GM23338 (cell line): ENCODE data around the gene RBP3. TPM values are rescaled to one million over a fixed set of nuclear protein-coding genes. Genes with fewer than 3 reads are reported as not detected.

Experiments used
- ATAC-seq: fragments of 200-7000 bp; cut with Tn5 transposase; 3 replicates; pipeline ENCODE4 v1.9.1; 2020
- DNase-seq: peaks from one replicate; pipeline ENCODE4 v3.0.0-alpha.2; 2015; ENCODE audit warnings: low spot score
- H2AFZ ChIP-seq: fragments of 200-600 bp; sonication (generic); 2 replicates; pipeline ENCODE4 v1.8.0; 2016; ENCODE audit warnings: antibody characterized with exemption, mild to moderate bottlenecking, moderate library complexity
- H3F3A ChIP-seq: fragments of 200-600 bp; sonication (generic); replicated peaks from 2 replicates; pipeline ENCODE4 v1.8.0; 2017; ENCODE audit warnings: antibody characterized with exemption, mixed run types, low read depth
- H3K27ac ChIP-seq: fragments of 200-600 bp; sonication (generic); 2 replicates; pipeline ENCODE4 v1.6.1; 2016; ENCODE audit warnings: low read depth
- H3K27me3 ChIP-seq: fragments of 200-600 bp; sonication (generic); 2 replicates; pipeline ENCODE4 v1.8.0; 2016; ENCODE audit warnings: mild to moderate bottlenecking, mixed run types, moderate library complexity; ENCODE audit not compliant: insufficient read depth
- H3K36me3 ChIP-seq: fragments of 200-600 bp; sonication (generic); 2 replicates; pipeline ENCODE4 v1.8.0; 2016; ENCODE audit warnings: mild to moderate bottlenecking; ENCODE audit not compliant: insufficient read depth
- H3K4me1 ChIP-seq: fragments of 200-600 bp; sonication (generic); 2 replicates; pipeline ENCODE4 v1.8.0; 2016; ENCODE audit warnings: mild to moderate bottlenecking, moderate library complexity; ENCODE audit not compliant: insufficient read depth
- H3K4me2 ChIP-seq: fragments of 200-600 bp; sonication (generic); 2 replicates; pipeline ENCODE4 v1.7.1; 2017; ENCODE audit warnings: mixed run types
- H3K4me3 ChIP-seq: fragments of 200-600 bp; sonication (generic); 2 replicates; pipeline ENCODE4 v1.6.1; 2016; ENCODE audit warnings: mixed run types
- H3K79me2 ChIP-seq: fragments of 200-600 bp; sonication (generic); replicated peaks from 2 replicates; pipeline ENCODE4 v1.8.0; 2017; ENCODE audit warnings: mild to moderate bottlenecking; ENCODE audit not compliant: insufficient read depth
- H3K9me2 ChIP-seq: fragments of 200-600 bp; sonication (generic); 2 replicates; pipeline ENCODE4 v1.8.0; 2017; ENCODE audit not compliant: insufficient read depth
- H4K20me1 ChIP-seq: fragments of 200-600 bp; sonication (generic); replicated peaks from 2 replicates; pipeline ENCODE4 v1.8.0; 2017; ENCODE audit warnings: mild to moderate bottlenecking; ENCODE audit not compliant: insufficient read depth
- H3K27ac Mint-ChIP-seq: 2 replicates; pipeline ENCODE4 v1.8.0; 2020; ENCODE audit warnings: inconsistent platforms, mild to moderate bottlenecking, moderate library complexity, mixed read lengths
- H3K27me3 Mint-ChIP-seq: 3 replicates; pipeline ENCODE4 v1.8.0; 2022; ENCODE audit warnings: low read depth, mild to moderate bottlenecking, moderate library complexity, mixed read lengths, inconsistent platforms; ENCODE audit not compliant: insufficient read depth, poor library complexity
- H3K36me3 Mint-ChIP-seq: 3 replicates; pipeline ENCODE4 v1.8.0; 2021; ENCODE audit warnings: low read depth, mild to moderate bottlenecking, inconsistent platforms, moderate library complexity, mixed read lengths
- H3K4me1 Mint-ChIP-seq: 3 replicates; pipeline ENCODE4 v1.8.0; 2020; ENCODE audit warnings: mild to moderate bottlenecking, inconsistent platforms, mixed read lengths
- H3K4me3 Mint-ChIP-seq: 3 replicates; pipeline ENCODE4 v1.8.0; 2021; ENCODE audit warnings: moderate library complexity, mild to moderate bottlenecking, inconsistent platforms, mixed read lengths
- H3K9me3 Mint-ChIP-seq: 3 replicates; pipeline ENCODE4 v1.8.0; 2020; ENCODE audit warnings: moderate library complexity, mild to moderate bottlenecking, inconsistent platforms, mixed read lengths
- CREB1 ChIP-seq: fragments of 250-450 bp; sonication (Bioruptor Pico); IDR thresholded peaks from 2 replicates; pipeline ENCODE4 v1.5.0; 2020; ENCODE audit warnings: low read depth, mild to moderate bottlenecking, moderate library complexity
- EZH2 ChIP-seq: fragments of 200-600 bp; sonication (generic); IDR thresholded peaks from one replicate; pipeline ENCODE4 v1.8.0; 2017; ENCODE audit warnings: antibody characterized with exemption, mild to moderate bottlenecking, low read depth; ENCODE audit not compliant: unreplicated experiment
- JUNB ChIP-seq: IDR thresholded peaks from one replicate; pipeline ENCODE4 v1.6.1; 2016; ENCODE audit warnings: antibody characterized with exemption; ENCODE audit not compliant: unreplicated experiment
- NANOG ChIP-seq: IDR thresholded peaks from 2 replicates; pipeline ENCODE4 v1.6.1; 2016; ENCODE audit warnings: antibody characterized with exemption, borderline replicate concordance
- POLR2AphosphoS5 ChIP-seq: IDR thresholded peaks from 2 replicates; pipeline ENCODE4 v1.6.1; 2016; ENCODE audit warnings: antibody characterized with exemption, low read depth
- STAT1 ChIP-seq: IDR thresholded peaks from one replicate; pipeline ENCODE4 v1.6.1; 2016; ENCODE audit warnings: antibody characterized with exemption; ENCODE audit not compliant: unreplicated experiment
- ZNF114 ChIP-seq: fragments of 250-450 bp; sonication (Bioruptor Pico); IDR thresholded peaks from 2 replicates; pipeline ENCODE4 v1.5.0; 2020; ENCODE audit warnings: mild to moderate bottlenecking, moderate library complexity
- ZNF331 ChIP-seq: fragments of 250-450 bp; sonication (Bioruptor Pico); IDR thresholded peaks from 2 replicates; pipeline ENCODE4 v1.5.0; 2020; ENCODE audit warnings: low read depth, mild to moderate bottlenecking, moderate library complexity
- polyA plus RNA-seq: library from polyadenylated mRNA; unstranded; fragments of >200 nt; fragmentation: Nextera tagmentation; extraction: Ambion mirVana; gene quantifications from 2 replicates; pipeline ENCODE4 v1.2.1, GENCODE V29; 2016
- total RNA-seq: library from RNA; depleted of rRNA; stranded (reverse); fragments of >200 nt; shearing (Covaris generic); gene quantifications from 2 replicates; pipeline ENCODE4 v1.2.3, GENCODE V29; 2014
- TF ChIP-seq, protein P1 (sequence below), 2 experiments: fragments of 200-600 bp in 1 of 2; sonication (generic) in 1 of 2; conservative IDR thresholded peaks; 2 replicates each; pipeline versions ENCODE4 v1.5.1 to v1.6.1; 2016 to 2017; ENCODE audit warnings: antibody characterized with exemption in 2 of 2, low read depth in 2 of 2, mild to moderate bottlenecking in 2 of 2, moderate library complexity in 1 of 2
- TF ChIP-seq, protein P2 (sequence below): IDR thresholded peaks from 2 replicates; pipeline ENCODE4 v1.6.1; 2016; ENCODE audit warnings: antibody characterized with exemption
- TF ChIP-seq, protein P3 (sequence below): fragments of 250-450 bp; sonication (Bioruptor Pico); IDR thresholded peaks from 2 replicates; pipeline ENCODE4 v1.5.0; 2020; ENCODE audit warnings: mild to moderate bottlenecking, moderate library complexity

RBP3 gene
- total and polyA plus RNA-seq, 2 experiments from 2014 or later: not detected

DNA sequence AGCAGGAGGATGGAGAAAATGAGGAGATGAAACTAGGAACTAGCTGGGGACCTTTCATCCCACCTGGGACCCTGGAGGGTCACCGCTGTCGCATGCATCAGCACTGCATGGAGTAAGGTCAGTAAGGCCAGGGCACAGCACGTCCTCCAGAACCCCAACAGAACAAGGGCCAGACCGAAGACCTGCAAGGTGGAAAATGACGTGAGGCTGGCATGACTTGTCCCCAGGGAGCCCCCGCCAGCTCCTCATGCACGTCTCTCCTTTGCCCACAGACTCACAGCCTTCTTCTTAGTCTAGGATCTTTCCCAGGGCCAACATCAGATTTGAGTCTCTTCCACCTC lies 31.3 kb downstream of the RBP3 start (continued):
- no peak for TF ChIP-seq ZNF114 (CRISPR knock-in tag)
- TF ChIP-seq, protein P1, sequence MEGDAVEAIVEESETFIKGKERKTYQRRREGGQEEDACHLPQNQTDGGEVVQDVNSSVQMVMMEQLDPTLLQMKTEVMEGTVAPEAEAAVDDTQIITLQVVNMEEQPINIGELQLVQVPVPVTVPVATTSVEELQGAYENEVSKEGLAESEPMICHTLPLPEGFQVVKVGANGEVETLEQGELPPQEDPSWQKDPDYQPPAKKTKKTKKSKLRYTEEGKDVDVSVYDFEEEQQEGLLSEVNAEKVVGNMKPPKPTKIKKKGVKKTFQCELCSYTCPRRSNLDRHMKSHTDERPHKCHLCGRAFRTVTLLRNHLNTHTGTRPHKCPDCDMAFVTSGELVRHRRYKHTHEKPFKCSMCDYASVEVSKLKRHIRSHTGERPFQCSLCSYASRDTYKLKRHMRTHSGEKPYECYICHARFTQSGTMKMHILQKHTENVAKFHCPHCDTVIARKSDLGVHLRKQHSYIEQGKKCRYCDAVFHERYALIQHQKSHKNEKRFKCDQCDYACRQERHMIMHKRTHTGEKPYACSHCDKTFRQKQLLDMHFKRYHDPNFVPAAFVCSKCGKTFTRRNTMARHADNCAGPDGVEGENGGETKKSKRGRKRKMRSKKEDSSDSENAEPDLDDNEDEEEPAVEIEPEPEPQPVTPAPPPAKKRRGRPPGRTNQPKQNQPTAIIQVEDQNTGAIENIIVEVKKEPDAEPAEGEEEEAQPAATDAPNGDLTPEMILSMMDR (conservative IDR thresholded peaks at IDR 0.05; ENCODE audit: low read depth in 2 of 2): no peak
- TF ChIP-seq, protein P2, sequence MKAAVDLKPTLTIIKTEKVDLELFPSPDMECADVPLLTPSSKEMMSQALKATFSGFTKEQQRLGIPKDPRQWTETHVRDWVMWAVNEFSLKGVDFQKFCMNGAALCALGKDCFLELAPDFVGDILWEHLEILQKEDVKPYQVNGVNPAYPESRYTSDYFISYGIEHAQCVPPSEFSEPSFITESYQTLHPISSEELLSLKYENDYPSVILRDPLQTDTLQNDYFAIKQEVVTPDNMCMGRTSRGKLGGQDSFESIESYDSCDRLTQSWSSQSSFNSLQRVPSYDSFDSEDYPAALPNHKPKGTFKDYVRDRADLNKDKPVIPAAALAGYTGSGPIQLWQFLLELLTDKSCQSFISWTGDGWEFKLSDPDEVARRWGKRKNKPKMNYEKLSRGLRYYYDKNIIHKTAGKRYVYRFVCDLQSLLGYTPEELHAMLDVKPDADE: no peak
- TF ChIP-seq ZNF331 (CRISPR knock-in tag): no peak
- no peak for TF ChIP-seq CREB1 (CRISPR knock-in tag)
- no peak for TF ChIP-seq EZH2
- TF ChIP-seq NANOG: no peak

DNA sequence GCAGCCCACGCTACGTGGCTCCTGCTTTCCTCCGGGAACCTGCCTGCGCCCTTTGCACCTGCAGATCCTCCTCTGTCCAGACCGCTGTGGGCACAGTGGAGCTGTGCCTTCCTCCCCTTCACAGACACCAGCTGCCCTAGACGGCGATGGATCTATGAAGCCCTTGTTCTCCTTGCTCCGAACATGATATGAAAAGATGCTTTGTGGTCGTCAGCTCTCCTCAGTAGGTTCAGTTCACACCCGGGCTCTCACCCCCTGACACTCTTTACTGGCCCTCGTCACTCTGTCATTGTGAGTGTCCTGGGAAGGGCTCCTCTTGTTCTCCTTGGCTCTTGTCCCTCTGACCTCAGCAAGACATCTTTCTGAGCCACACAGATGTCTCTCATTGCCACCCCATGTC lies 31.7 kb downstream of the RBP3 start:
- Mint-ChIP-seq H3K9me3 (no peaks in the 10 kb centered on the region; the same call in 2 of the 3 replicates), H3K4me3 (no peak overlapping the region), H3K4me1 (peaks cover 43% of the 10 kb centered on the region), H3K27ac (no peak overlapping the region), H3K27me3 (peaks cover 14% of the 10 kb centered on the region), H3K36me3 (no peaks in the 10 kb centered on the region; the same call in 2 of the 3 replicates)
- H3K27me3 ChIP-seq: 0 out of 2 replicates have a peak, but pooled peaks cover under 1% of the 10 kb centered on the region
- H2AFZ ChIP-seq: no peak overlapping the region
- H3K36me3 ChIP-seq: no peaks in the 10 kb centered on the region
- no peak overlapping the region for H3K4me2 ChIP-seq
- DNase-seq (no peak), ATAC-seq (no peak)
- no peaks in the 10 kb centered on the region for H4K20me1 ChIP-seq
- 0 out of 2 replicates have a peak, but pooled peaks cover 5% of the 10 kb centered on the region for H3F3A ChIP-seq
- H3K4me3 ChIP-seq: no peak overlapping the region
- no peaks in the 10 kb centered on the region for H3K79me2 ChIP-seq
- H3K9me2 ChIP-seq: no peaks in the 10 kb centered on the region
- peaks cover 25% of the 10 kb centered on the region for H3K4me1 ChIP-seq
- no peak overlapping the region for H3K27ac ChIP-seq
- TF ChIP-seq CREB1 (CRISPR knock-in tag) (no peak), JUNB (no peak), POLR2AphosphoS5 (no peak), STAT1 (no peak), ZNF331 (CRISPR knock-in tag) (no peak), EZH2 (no peak)
- TF ChIP-seq, protein P3, sequence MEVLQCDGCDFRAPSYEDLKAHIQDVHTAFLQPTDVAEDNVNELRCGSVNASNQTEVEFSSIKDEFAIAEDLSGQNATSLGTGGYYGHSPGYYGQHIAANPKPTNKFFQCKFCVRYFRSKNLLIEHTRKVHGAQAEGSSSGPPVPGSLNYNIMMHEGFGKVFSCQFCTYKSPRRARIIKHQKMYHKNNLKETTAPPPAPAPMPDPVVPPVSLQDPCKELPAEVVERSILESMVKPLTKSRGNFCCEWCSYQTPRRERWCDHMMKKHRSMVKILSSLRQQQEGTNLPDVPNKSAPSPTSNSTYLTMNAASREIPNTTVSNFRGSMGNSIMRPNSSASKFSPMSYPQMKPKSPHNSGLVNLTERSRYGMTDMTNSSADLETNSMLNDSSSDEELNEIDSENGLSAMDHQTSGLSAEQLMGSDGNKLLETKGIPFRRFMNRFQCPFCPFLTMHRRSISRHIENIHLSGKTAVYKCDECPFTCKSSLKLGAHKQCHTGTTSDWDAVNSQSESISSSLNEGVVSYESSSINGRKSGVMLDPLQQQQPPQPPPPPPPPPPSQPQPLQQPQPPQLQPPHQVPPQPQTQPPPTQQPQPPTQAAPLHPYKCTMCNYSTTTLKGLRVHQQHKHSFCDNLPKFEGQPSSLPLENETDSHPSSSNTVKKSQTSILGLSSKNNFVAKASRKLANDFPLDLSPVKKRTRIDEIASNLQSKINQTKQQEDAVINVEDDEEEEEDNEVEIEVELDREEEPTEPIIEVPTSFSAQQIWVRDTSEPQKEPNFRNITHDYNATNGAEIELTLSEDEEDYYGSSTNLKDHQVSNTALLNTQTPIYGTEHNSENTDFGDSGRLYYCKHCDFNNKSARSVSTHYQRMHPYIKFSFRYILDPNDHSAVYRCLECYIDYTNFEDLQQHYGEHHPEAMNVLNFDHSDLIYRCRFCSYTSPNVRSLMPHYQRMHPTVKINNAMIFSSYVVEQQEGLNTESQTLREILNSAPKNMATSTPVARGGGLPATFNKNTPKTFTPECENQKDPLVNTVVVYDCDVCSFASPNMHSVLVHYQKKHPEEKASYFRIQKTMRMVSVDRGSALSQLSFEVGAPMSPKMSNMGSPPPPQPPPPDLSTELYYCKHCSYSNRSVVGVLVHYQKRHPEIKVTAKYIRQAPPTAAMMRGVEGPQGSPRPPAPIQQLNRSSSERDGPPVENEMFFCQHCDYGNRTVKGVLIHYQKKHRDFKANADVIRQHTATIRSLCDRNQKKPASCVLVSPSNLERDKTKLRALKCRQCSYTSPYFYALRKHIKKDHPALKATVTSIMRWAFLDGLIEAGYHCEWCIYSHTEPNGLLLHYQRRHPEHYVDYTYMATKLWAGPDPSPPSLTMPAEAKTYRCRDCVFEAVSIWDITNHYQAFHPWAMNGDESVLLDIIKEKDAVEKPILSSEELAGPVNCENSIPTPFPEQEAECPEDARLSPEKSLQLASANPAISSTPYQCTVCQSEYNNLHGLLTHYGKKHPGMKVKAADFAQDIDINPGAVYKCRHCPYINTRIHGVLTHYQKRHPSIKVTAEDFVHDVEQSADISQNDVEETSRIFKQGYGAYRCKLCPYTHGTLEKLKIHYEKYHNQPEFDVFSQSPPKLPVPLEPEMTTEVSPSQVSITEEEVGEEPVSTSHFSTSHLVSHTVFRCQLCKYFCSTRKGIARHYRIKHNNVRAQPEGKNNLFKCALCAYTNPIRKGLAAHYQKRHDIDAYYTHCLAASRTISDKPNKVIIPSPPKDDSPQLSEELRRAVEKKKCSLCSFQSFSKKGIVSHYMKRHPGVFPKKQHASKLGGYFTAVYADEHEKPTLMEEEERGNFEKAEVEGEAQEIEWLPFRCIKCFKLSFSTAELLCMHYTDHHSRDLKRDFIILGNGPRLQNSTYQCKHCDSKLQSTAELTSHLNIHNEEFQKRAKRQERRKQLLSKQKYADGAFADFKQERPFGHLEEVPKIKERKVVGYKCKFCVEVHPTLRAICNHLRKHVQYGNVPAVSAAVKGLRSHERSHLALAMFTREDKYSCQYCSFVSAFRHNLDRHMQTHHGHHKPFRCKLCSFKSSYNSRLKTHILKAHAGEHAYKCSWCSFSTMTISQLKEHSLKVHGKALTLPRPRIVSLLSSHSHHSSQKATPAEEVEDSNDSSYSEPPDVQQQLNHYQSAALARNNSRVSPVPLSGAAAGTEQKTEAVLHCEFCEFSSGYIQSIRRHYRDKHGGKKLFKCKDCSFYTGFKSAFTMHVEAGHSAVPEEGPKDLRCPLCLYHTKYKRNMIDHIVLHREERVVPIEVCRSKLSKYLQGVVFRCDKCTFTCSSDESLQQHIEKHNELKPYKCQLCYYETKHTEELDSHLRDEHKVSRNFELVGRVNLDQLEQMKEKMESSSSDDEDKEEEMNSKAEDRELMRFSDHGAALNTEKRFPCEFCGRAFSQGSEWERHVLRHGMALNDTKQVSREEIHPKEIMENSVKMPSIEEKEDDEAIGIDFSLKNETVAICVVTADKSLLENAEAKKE (CRISPR knock-in tag): no peak
- TF ChIP-seq, protein P1 (conservative IDR thresholded peaks at IDR 0.05; ENCODE audit: low read depth in 2 of 2): no peak
- TF ChIP-seq, protein P2: no peak
